Activated CD8-positive, alpha-beta memory T cell treated with anti-CD3 and anti-CD28 coated beads, Interleukin-2, amount 50 U/mL, for 48 hours (primary cell): ENCODE results near the gene ARPIN.
A peak's percentile ranks its signal among the peaks of the same experiment; 100 is the strongest.
"Not testable (repeated sequence)": the region's sequence is repeated elsewhere in the genome, so short reads cannot be mapped to it uniquely, and the experiment has no call there.

ENCODE experiments used
- DNase-seq: peaks from one replicate; pipeline ENCODE4 v3.0.0-alpha.2; 2020

Gene ARPIN

GRCh38 chr15:89912674-89913396, at the start of gene ARPIN:
TSS of gene ARPIN (minus strand) at chr15:89912952. CDS start at chr15:89912835, 117 bp downstream.
- DNase-seq, result peak; percentile 57

GRCh38 chr15:89958107-89958805, 45.5 kb upstream of the ARPIN start:
- no peak for DNase-seq

GRCh38 chr15:89955449-89955998, 42.8 kb upstream of the ARPIN start:
- DNase-seq, result not testable (repeated sequence)

- no peak for DNase-seq
These were observed 41.8 kb upstream of the ARPIN start for GRCh38 chr15:89954541-89954940.

GRCh38 chr15:89948796-89949195, 36.0 kb upstream of the ARPIN start:
- no peak for DNase-seq

GRCh38 chr15:89947385-89947784, 34.6 kb upstream of the ARPIN start:
- no peak for DNase-seq

GRCh38 chr15:89946681-89947299, 34.0 kb upstream of the ARPIN start:
- no peak for DNase-seq

- not testable (repeated sequence) for DNase-seq
These were observed 31.0 kb upstream of the ARPIN start for GRCh38 chr15:89943721-89944120.

- no peak for DNase-seq
These were observed 27.2 kb upstream of the ARPIN start for GRCh38 chr15:89939910-89940309.

GRCh38 chr15:89939377-89939776, 26.6 kb upstream of the ARPIN start:
- DNase-seq, result not testable (repeated sequence)

- DNase-seq, result no peak
These were observed 24.9 kb upstream of the ARPIN start for GRCh38 chr15:89937365-89938350.

GRCh38 chr15:89936786-89937265, 24.1 kb upstream of the ARPIN start:
- DNase-seq, result no peak

- no peak for DNase-seq
These were observed 23.5 kb upstream of the ARPIN start for GRCh38 chr15:89936051-89936785.

GRCh38 chr15:89932880-89933279, 20.1 kb upstream of the ARPIN start:
- DNase-seq, result no peak

GRCh38 chr15:89928421-89928820, 15.7 kb upstream of the ARPIN start:
- no peak for DNase-seq

- no peak for DNase-seq
These were observed 13.4 kb upstream of the ARPIN start for GRCh38 chr15:89926158-89926557.

- no peak for DNase-seq
These were observed 4.8 kb upstream of the ARPIN start for GRCh38 chr15:89917442-89918101.

- no peak for DNase-seq
These were observed 3.9 kb upstream of the ARPIN start for GRCh38 chr15:89916660-89917059.

- peak; percentile 51 for DNase-seq
These were observed 543 bp downstream of the ARPIN start for GRCh38 chr15:89912145-89912673.

GRCh38 chr15:89910891-89911626, 1.7 kb downstream of the ARPIN start:
- no peak for DNase-seq
